Breast epithelium (tissue), 4 donors: ENCODE data around the gene PGP. TPM values are rescaled to one million over a fixed set of nuclear protein-coding genes. Genes with fewer than 3 reads are reported as not detected.
"Not testable (repeated sequence)": the region's sequence is repeated elsewhere in the genome, so short reads cannot be mapped to it uniquely, and the experiment has no call there.

ENCODE experiments used
- DNase-seq, 2 donors: peaks; one replicate each; pipeline ENCODE4 v3.0.0-alpha.2; 2019; ENCODE audit warnings: low spot score in 2 of 2
- H3K27ac ChIP-seq, 2 donors: fragments of 200-600 bp; sonication (generic) in 1 of 2; one replicate each; pipeline ENCODE4 v1.5.1; 2016 to 2019; ENCODE audit warnings: mild to moderate bottlenecking in 1 of 2
- H3K27me3 ChIP-seq, 2 donors: fragments of 200-600 bp; sonication (generic) in 1 of 2; one replicate each; pipeline versions ENCODE4 v1.5.1 to v1.6.0; 2017 to 2019; ENCODE audit warnings: control low read depth in 1 of 2, mild to moderate bottlenecking in 1 of 2
- H3K36me3 ChIP-seq: fragments of 200-600 bp; one replicate; pipeline ENCODE4 v1.5.1; 2019
- H3K4me1 ChIP-seq, 2 donors: fragments of 200-600 bp; sonication (generic); one replicate each; pipeline ENCODE4 v1.5.1; 2016 to 2019; ENCODE audit warnings: control low read depth in 1 of 2
- H3K4me3 ChIP-seq, 3 donors: fragments of 200-600 bp; sonication (generic); 1 replicate in 2 of 3; 2 replicates in 1 of 3; pipeline ENCODE4 v1.5.1; 2016 to 2019; ENCODE audit warnings: mild to moderate bottlenecking in 3 of 3, moderate library complexity in 2 of 3
- H3K9me3 ChIP-seq, 2 donors: fragments of 200-600 bp; sonication (generic) in 1 of 2; one replicate each; pipeline ENCODE4 v1.5.1; 2016 to 2019; ENCODE audit warnings: control low read depth in 1 of 2
- CTCF ChIP-seq, 3 donors: fragments of 450-650 bp; IDR thresholded peaks; one replicate each; pipeline ENCODE4 v1.5.1; 2016 to 2017; ENCODE audit warnings: antibody characterized with exemption in 3 of 3, mild to moderate bottlenecking in 3 of 3, moderate library complexity in 3 of 3
- POLR2A ChIP-seq: fragments of 450-650 bp; IDR thresholded peaks from one replicate; pipeline ENCODE4 v1.6.1; 2016; ENCODE audit warnings: antibody characterized with exemption, mild to moderate bottlenecking, moderate library complexity
- POLR2AphosphoS5 ChIP-seq, 3 donors: sonication (generic); formaldehyde crosslinking; IDR thresholded peaks; one replicate each; pipeline ENCODE4 v1.6.1; 2017; ENCODE audit warnings: antibody characterized with exemption in 3 of 3
- intact Hi-C: fragments of 100-400 bp; cut with DNase I; formaldehyde crosslinking; loops from one replicate; pipeline ENCODE4 v1.15.1; 2023; ENCODE audit warnings: low total_unique reads
- total RNA-seq, 3 donors: library from RNA; depleted of rRNA; stranded (reverse); fragments of >200 nt; gene quantifications; one replicate each; pipeline ENCODE4 v1.1.0, GENCODE V29; 2016

Gene PGP
- total RNA-seq, result 10 to 100 TPM in 2 of 3 donors, 1 to 10 TPM in 1; 9.1 to 14.7 (median 12.9) TPM

GRCh38 chr16:2214719-2214968 is at the start of gene PGP:
Gene PGP (minus strand): TSS chr16:2214840. CDS start chr16:2214777, 63 bp downstream.
- intact Hi-C loops, result no loop called here
- no peak for DNase-seq

GRCh38 chr16:2263026-2263425 is 48.4 kb upstream of the PGP start:
- H3K27me3 ChIP-seq, H3K4me3 ChIP-seq, DNase-seq, H3K36me3 ChIP-seq, H3K9me3 ChIP-seq, H3K27ac ChIP-seq, intact Hi-C loops, H3K4me1 ChIP-seq: not testable (repeated sequence)

More at GRCh38 chr16:2214719-2214968, at the start of gene PGP:
- no peaks in the 10 kb centered on the region for H3K27me3 ChIP-seq
- no peaks in the 10 kb centered on the region for H3K36me3 ChIP-seq
- peak within 1 kb of the TSS; percentile 76 to 86 (median 86) for H3K4me3 ChIP-seq
- TF ChIP-seq POLR2AphosphoS5 (IDR thresholded peaks at IDR 0.05) (no peak), POLR2A (no peak), CTCF (IDR thresholded peaks at IDR 0.05) (peak in 1 of 3 donors; percentile 61)
- peak within 1 kb of the TSS; percentile 91 to 95 for H3K27ac ChIP-seq
- peaks cover 10 to 26% of the 10 kb centered on the region in 2 donors for H3K4me1 ChIP-seq
- no peaks in the 10 kb centered on the region for H3K9me3 ChIP-seq

- Histone ChIP-seq H3K36me3 (peaks cover 8% of the 10 kb centered on the region), H3K27me3 (no peaks in the 10 kb centered on the region), H3K4me1 (no peaks in the 10 kb centered on the region), H3K9me3 (no peaks in the 10 kb centered on the region), H3K4me3 (no peak overlapping the region), H3K27ac (no peak overlapping the region)
- no peak for DNase-seq
- TF ChIP-seq CTCF (IDR thresholded peaks at IDR 0.05), result no peak
- TF ChIP-seq POLR2AphosphoS5 (IDR thresholded peaks at IDR 0.05), result no peak
- no peak for TF ChIP-seq POLR2A
- intact Hi-C loops, result no loop called here
These were observed 45.6 kb upstream of the PGP start for GRCh38 chr16:2260250-2260649.

GRCh38 chr16:2258530-2258929 is 43.9 kb upstream of the PGP start:
- not testable (repeated sequence) for H3K9me3 ChIP-seq, H3K4me3 ChIP-seq, H3K27ac ChIP-seq, H3K4me1 ChIP-seq, H3K27me3 ChIP-seq, DNase-seq, H3K36me3 ChIP-seq
- intact Hi-C loops, result loop anchor here (5.0 kb wide), 1 partner anchor 1414 kb away; no protein-coding TSS in a partner anchor

- Histone ChIP-seq H3K4me1 (no peaks in the 10 kb centered on the region), H3K4me3 (no peak overlapping the region), H3K36me3 (peaks cover 8% of the 10 kb centered on the region), H3K27me3 (no peaks in the 10 kb centered on the region), H3K27ac (no peak overlapping the region), H3K9me3 (no peaks in the 10 kb centered on the region)
- intact Hi-C loops, result loop anchor here (5.0 kb wide), 1 partner anchor 1415 kb away; no protein-coding TSS in a partner anchor
- TF ChIP-seq CTCF (IDR thresholded peaks at IDR 0.05) (no peak), POLR2AphosphoS5 (IDR thresholded peaks at IDR 0.05) (no peak), POLR2A (no peak)
- DNase-seq, result no peak
These were observed 43.1 kb upstream of the PGP start for GRCh38 chr16:2257726-2258125.

- Histone ChIP-seq H3K27ac (no peak overlapping the region), H3K27me3 (no peaks in the 10 kb centered on the region), H3K4me3 (no peak overlapping the region), H3K36me3 (peaks cover 8% of the 10 kb centered on the region), H3K9me3 (no peaks in the 10 kb centered on the region), H3K4me1 (no peaks in the 10 kb centered on the region)
- no peak for DNase-seq
- TF ChIP-seq POLR2A, result no peak
- no peak for TF ChIP-seq POLR2AphosphoS5 (IDR thresholded peaks at IDR 0.05)
- no peak for TF ChIP-seq CTCF (IDR thresholded peaks at IDR 0.05)
- intact Hi-C loops, result loop anchor here (5.0 kb wide), 1 partner anchor 1416 kb away; no protein-coding TSS in a partner anchor
These were observed 42.0 kb upstream of the PGP start for GRCh38 chr16:2256531-2257140.
